AG09319 (cell line): Measurements from ENCODE around the gene MUC16.

Experiments
- DNase-seq: peaks from one replicate; pipeline ENCODE4 v3.0.0-alpha.2; 2010; ENCODE audit warnings: low read depth; ENCODE audit errors: extremely low read depth
- TF ChIP-seq, protein P1 (sequence below): IDR thresholded peaks from 2 replicates; pipeline ENCODE4 v1.5.1; 2011; ENCODE audit warnings: low read depth, mild to moderate bottlenecking, inconsistent platforms, low read length, moderate library complexity

MUC16 gene

DNA sequence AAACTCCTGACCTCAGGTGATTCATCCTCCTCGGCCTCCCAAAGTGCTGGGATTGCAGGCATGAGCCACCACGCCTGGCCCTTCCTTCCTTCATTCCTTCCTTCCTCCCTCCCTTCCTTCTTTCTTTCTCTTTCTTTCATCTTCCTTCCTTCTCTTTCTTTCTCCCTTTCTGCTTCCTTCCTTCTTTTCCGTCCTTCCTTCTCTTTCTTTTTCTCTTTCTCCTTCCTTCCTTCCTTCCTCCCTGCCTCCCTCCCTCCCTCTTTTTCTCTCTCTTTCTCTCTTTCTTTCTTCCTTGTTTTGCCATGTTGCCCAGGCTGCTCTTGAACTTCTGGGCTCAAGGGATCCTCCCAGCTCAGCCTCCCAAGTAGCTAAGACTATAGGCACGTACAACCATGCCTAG is 36.5 kb upstream of the MUC16 start:
- TF ChIP-seq, protein P1, sequence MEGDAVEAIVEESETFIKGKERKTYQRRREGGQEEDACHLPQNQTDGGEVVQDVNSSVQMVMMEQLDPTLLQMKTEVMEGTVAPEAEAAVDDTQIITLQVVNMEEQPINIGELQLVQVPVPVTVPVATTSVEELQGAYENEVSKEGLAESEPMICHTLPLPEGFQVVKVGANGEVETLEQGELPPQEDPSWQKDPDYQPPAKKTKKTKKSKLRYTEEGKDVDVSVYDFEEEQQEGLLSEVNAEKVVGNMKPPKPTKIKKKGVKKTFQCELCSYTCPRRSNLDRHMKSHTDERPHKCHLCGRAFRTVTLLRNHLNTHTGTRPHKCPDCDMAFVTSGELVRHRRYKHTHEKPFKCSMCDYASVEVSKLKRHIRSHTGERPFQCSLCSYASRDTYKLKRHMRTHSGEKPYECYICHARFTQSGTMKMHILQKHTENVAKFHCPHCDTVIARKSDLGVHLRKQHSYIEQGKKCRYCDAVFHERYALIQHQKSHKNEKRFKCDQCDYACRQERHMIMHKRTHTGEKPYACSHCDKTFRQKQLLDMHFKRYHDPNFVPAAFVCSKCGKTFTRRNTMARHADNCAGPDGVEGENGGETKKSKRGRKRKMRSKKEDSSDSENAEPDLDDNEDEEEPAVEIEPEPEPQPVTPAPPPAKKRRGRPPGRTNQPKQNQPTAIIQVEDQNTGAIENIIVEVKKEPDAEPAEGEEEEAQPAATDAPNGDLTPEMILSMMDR = no peak
- no peak for DNase-seq

DNA sequence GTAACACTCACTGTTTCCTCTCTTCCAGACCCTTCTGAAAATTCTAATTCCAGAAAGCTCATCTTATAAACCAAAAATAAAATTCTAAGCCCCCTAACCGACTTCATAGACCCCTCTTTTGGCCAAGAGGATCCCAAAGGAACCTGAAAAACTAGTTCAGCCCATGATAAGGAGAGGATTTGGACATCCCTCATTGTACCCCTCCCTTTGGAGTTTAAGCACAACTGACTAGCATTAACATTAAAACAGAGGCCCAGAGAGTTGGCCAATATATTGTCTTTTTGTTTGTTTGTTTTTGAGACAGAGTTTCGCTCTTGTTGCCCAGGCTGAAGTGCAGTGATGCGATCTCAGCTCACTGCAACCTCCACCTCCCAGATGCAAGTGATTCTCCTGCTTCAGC is 34.2 kb upstream of the MUC16 start:
- TF ChIP-seq, protein P1 = no peak
- no peak for DNase-seq

DNA sequence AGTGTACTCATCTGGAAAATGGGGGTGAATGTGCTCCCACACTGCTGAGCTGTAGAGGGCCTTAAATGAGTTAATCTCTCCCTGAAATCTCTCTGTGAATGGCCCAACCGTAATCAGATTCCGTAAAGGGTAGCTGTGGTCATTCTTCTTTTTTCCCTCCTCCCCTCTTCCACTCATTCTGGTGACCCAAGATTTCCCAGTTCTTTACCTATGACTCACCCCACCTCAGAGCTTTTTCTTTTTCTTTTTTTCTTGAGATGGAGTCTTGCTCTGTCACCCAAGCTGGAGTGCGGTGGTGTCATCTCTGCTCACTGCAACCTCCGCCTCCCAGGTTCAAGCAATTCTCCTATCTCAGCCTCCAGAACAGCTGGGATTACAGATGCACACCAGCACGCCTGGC is 33.3 kb upstream of the MUC16 start:
- TF ChIP-seq, protein P1 = no peak
- DNase-seq = no peak

DNA sequence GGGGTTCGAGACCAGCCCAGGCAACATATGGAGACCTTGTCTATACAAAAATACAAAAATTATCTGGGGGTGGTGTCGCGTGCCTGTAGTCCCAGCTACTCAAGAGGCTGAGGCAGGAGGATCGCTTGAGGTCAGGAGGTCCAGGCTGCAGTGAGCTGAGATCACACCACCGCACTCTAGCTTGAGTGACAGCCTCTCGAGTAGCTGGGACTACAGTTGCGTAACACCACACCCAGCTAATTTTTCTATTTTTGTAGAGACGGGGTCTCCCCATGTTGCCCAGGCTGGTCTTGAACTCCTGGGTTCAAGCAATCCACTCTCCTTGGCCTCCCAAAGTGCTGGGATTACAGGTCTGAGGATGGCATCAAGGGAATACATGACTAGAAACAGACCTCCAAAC is 30.8 kb upstream of the MUC16 start:
- TF ChIP-seq, protein P1 = no peak
- DNase-seq = no peak

DNA sequence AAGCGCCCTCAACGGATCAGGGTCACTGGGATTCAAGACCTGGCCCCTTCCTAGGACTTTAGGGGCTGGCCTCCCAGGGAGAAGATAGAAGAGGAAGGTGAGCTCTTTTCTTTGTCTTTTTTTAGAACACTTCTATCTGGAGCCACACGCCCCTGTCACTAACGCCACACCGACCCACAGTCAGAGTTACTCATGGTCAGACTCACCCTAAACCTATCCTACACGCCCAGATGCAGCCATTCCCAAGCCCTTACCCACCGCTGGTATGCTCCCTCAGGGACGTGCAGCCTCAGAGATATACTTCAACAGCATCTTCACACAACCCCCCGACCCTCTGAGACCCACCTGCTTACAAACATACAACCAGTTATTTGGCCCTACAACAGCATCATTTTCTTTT is 29.9 kb upstream of the MUC16 start:
- TF ChIP-seq, protein P1 = no peak
- no peak for DNase-seq

DNA sequence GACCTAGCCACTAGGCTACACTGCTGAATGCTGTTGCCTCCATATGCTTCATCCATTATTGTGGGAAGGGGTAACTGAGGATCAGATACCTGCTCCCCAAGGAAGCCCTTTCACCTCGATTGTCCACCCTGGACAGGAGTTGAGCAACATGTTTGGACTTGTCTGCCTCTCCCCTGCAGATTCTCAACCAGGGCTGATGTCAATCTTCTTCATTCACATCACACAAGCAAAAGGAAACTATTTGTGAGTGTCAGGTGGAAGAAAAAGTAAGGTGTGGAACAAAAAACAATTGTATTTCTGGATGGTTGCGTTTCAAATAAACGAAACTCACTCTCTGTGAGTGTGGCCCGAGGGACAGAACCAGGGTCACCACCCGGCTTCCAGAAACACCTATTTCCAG is 29.5 kb upstream of the MUC16 start:
- TF ChIP-seq, protein P1 = no peak
- no peak for DNase-seq

DNA sequence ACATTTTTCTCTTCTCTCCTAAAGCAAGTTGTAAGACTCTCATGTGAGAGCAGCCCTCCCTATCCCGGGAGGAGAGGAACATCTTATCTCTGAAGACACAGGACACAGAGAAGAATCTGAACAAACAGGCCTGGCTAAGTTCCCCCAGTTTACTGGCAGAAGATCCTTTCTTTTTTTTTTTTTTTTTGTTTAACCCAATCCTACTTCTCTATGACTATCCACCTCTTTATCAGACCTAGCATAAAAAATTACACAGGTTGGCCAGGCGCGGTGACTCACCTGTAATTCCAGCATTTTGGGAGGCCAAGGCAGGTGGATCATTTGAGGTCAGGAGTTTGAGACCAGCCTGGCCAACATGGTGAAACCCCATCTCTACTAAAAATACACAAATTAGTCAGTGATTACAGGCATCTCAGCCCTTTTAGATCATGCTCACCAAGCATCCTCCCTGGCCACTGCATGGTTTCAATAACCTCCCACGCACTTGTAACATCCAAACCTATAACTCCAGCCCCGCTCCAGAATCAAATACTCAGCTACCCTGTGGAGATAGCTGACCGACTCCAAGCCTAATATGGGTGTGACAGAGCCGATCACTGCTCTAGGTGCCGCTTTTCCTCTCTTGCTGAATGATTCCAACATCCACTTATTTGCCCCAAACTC is 27.3 kb upstream of the MUC16 start:
- no peak for DNase-seq
- TF ChIP-seq, protein P1 = no peak
